Stimulated activated CD4-positive, alpha-beta T cell treated with anti-CD3 and anti-CD28 coated beads, Interleukin-2, amount 100 ng/mL, for 24 hours (primary cell): ENCODE data around the gene NRP2.

ENCODE experiments used
- DNase-seq, 2 donors: peaks; one replicate each; pipeline ENCODE4 v3.0.0-alpha.2; 2020

Gene NRP2

DNA sequence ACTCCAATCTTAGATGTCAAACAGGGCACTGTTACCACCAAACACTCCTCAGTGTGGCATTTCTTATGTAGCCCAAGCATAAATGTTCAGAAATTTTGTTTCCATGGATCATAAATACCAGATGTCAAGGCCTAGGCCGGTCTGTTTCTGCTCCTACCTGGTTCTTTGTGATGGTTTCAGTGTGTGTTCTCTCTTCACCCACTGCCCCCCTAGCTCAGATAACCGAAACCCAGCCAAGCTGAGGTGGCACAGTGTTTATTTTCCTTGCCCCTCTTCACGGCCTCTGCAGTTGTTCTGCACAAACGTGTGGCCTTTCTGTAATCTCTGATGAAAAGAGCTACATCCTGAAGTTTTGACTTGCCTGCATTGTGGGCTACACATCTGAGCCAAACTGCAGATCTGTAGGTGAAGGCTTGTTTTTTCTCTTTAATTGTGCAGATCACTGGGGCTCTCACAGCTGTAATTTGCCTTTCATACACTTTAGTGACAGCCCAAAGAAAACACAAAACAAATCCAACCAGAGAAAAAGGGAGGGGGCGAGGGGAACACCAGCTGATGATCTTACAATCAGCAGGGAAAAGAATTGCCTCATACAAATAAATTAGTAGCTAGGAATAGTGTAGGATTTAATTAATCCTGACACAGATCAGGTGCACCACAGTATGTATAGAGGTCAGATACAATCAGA, 99.1 kb downstream of the NRP2 start:
- DNase-seq, result no peak

DNA sequence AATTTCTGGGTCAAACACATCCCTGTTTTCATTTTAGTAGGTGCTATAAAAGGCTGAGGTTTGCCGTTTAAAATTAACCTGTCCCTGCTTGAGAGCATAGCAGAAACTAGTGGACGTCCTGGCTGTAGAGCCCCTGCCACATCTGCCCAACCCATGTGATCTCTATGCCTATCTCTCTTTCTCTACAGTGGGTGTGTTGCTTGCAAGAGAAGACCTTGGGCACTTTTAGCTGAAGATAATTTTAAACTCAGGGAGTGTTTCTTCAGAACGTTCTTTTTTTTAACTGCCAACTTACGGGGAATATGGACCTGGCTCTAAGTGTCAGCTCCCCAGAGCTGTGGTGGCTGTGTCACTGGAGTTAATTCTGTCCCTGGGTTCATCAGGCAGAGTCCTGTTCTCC, 100.6 kb downstream of the NRP2 start:
- DNase-seq, result no peak

DNA sequence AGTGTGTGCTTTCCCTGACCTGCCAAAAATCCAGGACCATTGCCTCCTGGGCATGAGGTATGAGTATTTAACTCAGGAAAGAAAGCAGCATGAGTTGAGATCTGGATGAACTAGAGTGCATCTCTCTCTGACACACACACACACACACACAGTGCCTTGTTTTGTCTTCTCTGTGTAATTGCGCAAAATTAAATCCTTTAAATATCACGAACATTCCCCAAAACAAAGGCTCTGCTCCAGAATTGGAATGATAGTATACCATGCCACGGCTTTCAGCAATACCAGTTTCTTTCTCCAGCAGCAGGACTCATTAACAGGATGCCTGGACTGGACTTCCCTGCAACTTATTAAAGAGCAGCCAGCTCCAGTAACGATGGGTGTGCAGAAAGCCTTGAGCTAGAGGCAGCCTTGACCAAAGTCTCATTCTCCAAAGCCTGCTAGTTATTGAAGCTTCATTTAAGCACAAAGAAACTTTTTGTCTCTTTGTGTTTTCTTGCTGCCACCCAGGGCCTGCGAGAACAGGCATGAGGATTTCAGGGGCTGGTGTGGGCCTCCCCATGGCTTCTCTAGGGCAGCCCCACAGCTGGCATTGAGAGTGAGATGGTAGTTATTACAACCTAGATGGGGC, 101.7 kb downstream of the NRP2 start:
- DNase-seq, result no peak

DNA sequence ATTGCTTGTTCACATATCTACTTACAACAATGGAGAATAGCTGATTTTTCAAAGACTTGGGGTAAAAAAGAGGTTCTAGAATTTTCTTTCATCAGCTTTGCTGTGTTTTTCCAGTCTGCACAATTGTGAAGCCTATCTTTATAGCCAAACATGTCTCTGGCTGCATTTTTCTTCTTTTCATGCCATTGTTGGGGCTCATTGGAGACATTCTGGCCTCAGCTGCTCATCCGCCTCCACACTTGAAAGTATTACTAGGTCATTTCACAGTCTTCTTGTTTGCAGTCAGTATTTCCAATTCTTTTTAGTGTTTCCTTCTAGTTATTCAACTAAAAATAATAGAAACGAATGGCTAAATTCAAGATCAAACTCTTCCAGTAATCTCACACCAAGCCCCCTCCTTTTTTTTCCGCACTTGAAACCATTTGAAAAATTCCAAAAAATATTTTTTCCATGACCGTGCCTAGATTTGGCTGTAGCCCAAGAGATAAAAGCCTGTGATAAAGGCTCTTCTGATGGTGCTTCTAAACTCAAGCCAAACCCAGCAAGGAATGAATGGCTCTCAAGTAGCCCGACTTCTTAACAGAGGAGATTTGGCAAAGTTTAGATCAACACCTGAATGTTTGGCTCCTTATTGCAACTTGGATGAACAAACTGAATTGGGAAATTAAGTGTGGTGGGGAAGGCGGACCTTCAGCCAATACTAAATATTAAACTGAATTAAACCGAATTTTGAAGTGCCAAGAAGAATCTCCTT, 103.4 kb downstream of the NRP2 start:
- DNase-seq, result no peak

- DNase-seq, result no peak
Measured at GRCh38 chr2:205786976-205787375, 104.7 kb downstream of the NRP2 start.

- DNase-seq, result no peak
Measured at GRCh38 chr2:205787761-205788160, 105.5 kb downstream of the NRP2 start.

GRCh38 chr2:205789906-205790305, 107.6 kb downstream of the NRP2 start:
- DNase-seq, result no peak

DNA sequence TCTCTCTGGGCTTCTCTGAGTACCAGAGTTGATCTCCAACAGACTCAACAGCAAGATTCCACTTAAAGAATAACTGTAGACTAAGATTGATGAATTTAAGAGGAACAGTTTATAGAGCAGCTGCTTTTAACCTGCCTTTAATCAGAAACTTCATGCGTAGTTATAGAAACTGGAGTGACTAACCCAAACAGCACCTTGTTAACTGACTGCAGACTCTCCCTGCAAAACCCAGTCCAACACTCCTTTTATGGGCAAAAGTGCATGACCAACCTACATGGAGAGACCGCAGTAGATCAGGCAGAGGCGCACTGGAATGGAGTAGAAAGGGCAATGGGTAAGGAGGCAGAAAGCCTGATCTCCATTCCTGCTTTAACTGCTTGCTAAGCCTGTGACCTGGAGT, 110.6 kb downstream of the NRP2 start:
- DNase-seq, result no peak

DNA sequence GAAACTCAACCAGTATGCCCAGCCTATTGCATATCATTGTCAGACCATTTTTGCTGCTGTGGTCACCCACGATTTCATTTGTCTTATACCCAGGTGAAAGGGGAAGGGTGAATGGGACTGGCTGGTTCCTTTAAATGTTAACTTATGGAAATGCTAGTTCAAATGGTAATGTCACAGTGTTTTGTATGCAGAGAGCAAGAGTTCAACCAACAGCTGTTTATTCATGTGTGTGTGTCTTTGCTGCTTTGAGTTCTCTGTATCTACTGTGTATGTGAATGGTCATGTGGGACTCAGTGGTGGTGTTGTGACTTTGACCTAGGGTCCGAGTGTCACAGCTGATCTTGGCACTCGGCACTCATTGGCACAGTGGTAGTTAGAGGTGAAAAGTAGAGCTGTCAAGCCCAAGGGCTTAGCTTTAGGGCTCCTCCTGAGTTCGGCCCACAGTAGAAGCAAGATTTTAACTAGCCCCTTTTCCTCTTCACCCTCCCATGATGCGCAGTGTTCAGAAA, 114.6 kb downstream of the NRP2 start:
- DNase-seq, result no peak

GRCh38 chr2:205797866-205798265, 115.6 kb downstream of the NRP2 start:
- DNase-seq, result no peak

DNA sequence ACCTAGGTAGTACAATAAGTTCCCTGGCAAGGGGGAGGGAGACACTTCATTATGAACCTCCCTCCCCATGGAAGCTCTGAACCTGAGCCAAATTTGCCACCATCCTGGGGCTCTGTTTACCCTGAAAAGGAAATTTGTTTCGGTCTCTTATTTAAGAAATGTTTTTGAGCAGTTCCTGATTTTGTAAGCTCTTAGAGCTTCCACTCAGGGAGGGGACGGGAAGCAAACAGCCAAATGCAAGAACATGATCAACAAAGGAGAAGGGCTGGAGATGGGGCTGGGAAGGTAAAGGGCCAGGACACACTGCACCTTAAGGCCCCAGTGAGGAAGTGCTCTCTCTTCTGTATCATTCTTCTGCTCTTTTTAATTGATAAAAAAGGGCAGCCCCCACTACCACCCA, 117.9 kb downstream of the NRP2 start:
- DNase-seq, result no peak

DNA sequence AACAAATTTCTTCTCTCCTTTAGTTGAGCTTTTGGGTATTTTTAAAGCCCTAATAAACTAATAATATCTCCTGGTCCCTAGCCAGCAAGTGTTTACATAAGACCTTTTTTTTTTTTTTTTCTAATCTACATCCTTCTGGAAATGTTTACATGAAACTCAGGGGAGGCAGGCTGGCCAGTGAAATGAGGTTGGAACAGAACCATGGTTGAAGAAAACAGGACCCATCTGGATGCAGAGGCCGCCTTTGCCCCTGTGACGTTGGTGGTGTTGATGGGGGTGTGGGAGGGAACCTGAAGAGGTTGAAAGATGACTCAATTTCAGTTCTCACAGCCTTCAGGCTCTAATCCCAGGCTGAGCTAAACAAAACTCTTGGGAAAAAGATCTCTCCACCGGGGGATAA, 118.5 kb downstream of the NRP2 start:
- DNase-seq, result no peak

DNA sequence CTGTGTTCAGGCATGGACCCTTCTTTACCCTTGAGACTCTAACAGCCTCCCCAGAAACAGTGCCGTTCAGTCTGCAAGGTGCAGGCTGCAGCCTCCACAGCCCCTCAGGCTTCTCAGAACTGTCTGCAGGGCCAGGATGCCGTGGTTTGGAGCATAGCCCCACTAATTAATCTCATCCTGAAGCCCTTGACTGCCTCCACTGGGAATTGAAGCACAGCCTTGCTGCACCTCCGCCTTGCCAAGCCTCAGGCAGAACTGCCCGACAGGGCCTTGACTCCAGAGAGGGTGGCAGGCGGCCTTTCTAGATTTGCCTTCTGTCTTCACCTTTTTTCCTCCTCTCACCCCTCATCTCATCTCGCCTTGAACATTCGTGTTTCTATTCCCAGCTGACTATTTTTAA, 119.8 kb downstream of the NRP2 start:
- DNase-seq, result no peak

DNA sequence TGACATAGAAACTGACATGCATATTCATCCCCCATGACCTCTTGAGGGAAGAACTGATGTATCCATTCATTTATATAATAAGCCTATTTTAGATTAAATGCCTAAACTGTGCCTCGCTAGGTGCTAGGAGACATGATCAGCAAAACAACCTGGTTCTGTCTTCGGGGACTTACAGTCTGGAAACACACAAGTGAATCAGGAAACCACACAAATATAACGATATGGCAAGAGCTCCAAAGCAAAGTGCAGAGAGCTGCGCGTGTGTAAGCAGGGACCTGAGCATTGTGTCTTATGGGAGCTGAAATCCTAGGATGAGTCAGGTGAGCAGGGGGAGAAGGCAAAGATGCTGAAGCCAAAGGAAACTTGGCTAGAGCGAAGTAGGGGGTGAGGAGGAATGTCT, 120.6 kb downstream of the NRP2 start:
- DNase-seq, result no peak

- DNase-seq, result no peak
Measured at GRCh38 chr2:205803500-205803899, 121.2 kb downstream of the NRP2 start.

GRCh38 chr2:205805136-205805535, 122.8 kb downstream of the NRP2 start:
- DNase-seq, result no peak

GRCh38 chr2:205806143-205806905, 124.0 kb downstream of the NRP2 start:
- DNase-seq, result no peak

GRCh38 chr2:205807229-205807628, 124.9 kb downstream of the NRP2 start:
- no peak for DNase-seq

GRCh38 chr2:205807758-205808157, 125.5 kb downstream of the NRP2 start:
- no peak for DNase-seq

DNA sequence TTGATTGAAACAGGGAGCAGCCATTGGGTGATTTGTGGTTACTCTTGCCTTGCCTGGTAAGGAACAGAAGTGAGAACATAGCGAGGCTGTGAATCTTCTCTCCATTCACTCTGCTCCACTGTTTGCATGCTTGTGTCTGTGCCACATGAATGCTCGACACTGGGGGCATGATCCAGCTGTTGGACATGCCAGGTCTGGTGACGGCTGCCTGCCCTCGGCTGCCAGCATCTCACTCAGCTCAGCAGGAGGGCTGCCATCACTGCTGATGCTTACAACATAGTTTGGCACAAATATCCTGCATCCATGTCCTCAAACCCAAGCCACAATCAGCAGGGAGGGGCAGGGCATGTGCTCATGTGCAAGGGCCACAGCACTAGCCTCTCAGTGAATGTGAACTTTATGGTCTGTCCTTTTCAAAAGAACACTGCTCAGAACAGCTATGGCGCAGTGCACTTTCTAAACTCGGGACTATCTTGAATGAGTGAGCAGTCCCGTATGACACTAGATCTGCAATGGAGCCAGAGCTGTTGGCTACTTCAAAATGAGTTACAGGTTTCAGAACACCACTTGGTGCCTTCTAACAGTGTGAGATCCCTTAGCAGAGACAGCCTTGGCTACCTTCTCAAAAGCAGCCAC, 126.3 kb downstream of the NRP2 start:
- DNase-seq, result no peak

DNA sequence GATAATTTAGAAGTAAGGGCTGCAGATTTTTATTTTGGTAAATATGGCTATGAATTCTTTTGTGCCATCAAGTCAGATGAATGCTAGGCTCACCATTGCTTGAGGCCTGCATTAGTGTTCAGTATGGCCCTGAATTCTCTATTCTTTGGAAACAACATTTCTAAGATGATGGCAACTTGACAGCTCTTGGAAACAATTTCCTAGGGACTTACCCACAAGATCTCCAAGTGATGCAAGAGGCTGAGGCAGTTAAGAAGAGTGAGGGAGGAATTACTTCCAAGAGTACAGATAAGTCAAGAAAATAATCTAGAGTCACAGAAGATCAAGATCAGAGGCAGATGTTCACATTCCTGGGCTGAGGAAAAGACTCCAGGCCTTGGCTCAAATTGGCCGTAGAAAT, 129.1 kb downstream of the NRP2 start:
- no peak for DNase-seq

- DNase-seq, result no peak
Measured at GRCh38 chr2:205814039-205814364, 131.7 kb downstream of the NRP2 start.

DNA sequence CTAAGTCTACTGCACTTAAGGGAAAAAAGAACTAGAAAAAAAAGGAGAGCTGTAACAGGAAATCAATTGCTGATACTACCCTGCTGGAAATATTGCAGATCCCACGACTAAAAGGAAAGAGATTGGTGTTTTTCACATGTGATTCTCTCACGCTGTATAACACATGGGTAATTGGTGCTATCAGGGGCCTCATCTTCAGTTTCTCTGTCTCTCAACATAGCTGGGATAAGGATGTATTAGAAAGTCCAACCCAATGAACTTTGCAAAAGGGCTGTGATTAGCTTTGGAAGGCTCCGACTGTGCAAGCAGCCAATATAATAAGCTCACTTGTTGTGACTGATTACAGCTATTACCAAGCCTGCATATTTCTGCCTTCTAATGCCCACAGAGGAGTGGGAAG, 133.4 kb downstream of the NRP2 start:
- no peak for DNase-seq
